CMK (cell line): ENCODE measurements around the gene CST6.

Experiments used
- DNase-seq: peaks from one replicate; pipeline ENCODE4 v3.0.0-alpha.2; 2010; ENCODE audit warnings: low read depth

CST6 gene

DNA sequence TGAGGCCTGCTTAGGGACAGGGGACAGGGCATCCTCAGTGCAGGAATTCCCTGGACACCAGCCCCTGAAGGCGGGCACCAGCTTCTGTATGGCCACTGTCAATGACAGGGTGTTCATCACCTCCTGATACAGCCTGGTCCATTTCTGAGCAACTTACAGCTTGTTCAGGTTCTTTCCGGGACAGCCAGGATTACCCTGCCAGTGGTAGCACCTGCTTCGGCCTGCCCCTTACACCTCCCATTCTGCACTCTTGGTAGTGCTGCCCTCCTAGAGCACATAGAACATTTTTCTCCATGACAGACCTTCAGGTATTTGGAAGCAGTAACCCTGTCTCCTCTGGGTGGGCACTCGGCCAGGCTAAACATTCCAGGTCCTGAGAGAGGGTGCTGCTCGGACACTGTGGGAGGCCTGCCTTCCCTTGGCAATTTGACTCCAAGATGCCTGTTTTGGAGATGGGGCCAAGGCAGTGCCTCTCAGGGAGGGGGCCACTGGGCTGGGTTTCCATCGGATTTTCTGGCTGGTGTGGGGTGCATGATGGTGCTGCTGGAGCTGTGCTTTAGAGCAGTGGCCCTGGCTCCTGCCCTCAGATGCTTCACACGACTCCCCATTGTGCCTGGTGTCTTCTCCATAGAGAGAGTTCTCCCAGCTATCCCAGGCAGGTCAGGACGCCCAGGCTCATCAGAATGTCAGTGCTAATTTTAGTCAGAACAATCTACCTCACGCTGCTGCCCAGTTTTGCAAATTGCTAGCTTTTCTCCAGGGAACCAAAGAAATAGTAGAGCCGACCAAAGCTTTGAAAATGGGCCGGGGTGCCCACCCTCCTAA is 35.9 kb downstream of the CST6 start:
- no peak for DNase-seq

DNA sequence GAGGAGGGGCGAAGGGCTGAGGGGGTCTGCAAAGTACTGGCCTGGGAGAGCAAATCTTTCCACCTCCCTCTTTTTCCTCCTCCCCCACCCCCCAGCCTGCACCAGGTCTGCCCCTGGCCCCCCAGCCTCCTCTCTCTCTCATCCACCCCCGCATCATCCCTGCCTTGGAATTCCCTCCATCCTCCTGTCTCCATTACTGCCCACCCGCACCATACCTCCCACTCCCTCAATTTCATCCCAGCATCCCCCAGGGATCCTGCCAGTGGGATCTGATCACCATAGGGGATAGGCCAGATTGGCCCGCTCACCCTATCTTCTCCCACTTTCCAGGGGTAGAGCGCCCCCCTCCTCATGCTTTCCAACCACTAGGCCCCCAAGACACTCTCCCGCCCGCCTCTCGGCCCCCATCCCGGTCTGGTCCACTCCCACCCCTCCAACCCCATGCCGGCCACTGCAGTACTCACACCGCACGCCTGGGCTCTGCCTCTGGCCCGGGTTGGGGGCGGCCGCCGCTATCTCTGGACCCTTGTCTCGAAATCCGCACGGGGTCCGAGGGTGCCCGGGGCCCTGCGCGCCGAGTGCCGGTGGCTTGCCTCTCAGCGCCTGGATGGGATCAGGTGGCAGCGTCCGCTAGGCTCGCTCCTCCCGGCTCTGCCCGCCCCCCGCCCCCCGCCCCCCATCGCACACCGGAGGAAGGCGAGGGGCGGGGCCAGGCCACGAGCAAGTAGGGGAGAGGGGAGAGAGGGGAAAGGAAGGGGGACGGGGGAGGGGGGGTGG is 36.9 kb downstream of the CST6 start, which contains the start of gene GAL3ST3:
GAL3ST3 (minus strand) TSS at position 615 of the 777 bp plus-strand sequence. CDS start 3,746 bp downstream, outside the sequence.
- no peak for DNase-seq

DNA sequence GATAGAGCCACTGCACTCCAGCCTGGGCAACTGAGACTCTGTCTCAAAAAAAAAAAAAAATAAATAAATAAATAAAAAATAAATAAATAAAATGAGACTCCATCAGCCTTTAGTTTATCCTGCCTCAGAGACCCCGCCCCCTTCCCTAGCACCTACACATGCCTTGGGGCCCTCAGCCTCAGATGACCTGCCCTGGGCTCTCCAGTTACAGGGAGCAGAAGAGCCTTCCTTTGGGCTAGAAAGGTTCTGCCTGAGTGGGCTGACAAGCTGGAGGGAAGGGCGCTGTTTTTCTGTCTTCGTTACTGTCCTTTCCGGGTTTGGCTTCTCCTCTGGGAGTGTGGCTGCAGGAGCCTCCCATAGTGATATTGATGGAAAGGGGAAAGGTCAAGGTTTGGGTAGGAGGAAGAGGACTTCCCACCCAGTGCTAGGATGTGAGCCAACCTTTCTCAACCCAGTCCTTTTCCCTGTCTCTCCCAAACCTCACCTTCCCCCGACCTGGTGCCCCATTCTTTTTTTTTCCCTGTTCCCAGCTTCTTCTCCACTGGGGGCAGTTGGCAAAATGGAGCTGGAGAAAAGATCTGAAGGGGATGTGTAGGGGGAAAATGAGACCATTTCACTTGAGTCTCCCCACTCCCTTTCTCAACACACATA is 38.9 kb downstream of the CST6 start:
- no peak for DNase-seq

DNA sequence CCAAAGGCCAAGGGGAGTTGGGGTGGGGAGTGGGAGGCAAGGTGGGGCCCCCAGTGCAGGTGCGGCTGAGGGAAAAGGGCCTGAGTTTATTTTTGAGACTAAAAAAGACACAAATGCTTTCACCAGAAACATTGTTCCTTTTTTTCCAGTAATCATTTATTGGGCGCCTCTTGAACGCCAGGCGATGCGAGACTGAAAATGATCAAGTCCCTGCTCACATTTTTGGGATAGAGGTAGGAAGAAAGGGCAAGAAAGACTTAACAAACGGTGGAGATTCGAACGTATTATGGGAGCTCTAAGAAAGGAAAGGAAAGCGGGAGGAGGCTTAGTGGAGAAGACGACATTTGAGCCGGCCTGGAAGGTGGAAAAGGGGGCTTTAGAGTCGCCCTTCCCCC is 39.6 kb downstream of the CST6 start:
- DNase-seq: no peak

DNA sequence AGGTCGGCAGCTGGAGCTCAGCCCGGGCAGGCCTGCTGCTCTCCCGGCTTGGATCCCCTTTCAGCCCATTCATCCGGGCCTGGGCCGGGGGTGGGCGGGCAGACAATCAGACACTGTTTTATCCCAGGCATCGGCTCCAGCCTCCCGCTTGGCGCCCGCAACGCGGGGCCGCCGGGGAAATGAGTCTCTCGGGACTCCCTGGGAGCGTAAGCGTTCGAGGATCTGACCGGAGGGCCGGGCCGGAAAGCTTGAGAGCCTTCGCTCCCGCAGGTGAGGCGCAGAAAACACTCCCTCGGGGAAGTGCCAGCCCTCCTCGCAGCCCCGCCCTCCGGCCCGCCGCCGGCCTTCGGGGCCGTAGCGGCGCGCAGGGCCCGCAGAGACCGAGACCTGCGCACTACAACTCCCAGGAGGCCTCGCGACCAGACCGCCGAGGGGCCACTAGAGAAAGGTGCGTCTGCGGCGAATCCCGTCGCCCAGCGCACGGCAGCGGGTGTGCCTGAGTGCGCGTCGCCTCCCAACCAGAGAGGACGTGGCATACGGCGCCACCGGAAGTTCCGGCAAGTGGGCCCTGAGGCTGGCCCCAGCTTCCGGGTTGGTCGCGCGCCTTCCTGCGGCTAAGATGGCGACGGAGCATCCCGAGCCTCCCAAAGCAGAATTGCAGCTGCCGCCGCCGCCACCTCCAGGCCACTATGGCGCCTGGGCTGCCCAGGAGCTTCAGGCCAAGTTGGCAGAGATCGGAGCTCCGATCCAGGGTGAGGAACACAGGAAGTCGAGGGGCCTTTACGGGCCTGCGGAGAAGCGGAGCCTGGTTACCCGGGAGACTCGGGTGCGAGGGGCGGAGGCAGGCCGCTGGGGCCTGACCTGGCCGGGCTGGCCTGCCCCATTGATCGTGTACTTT is 40.2 kb downstream of the CST6 start, which contains the start of gene SF3B2:
SF3B2 (plus strand) TSS at position 599 of the 898 bp plus-strand sequence; CDS start at position 620, 21 bp downstream.
- DNase-seq: peak; percentile 99

DNA sequence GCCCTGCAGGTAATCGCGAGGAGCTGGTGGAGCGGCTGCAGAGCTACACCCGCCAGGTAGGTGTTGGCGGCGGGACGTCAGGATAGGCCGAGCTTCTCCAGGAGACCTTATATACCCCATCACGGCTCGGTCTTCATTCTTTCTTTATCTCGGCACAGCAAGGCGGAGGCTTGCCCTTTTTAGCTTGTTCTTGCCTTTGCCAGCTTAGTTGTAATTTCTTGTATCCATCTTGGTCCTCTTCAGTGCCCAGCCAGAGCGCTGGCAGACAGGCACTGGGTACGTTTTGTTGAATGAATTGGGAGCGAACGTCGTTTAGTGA is 40.8 kb downstream of the CST6 start:
- no peak for DNase-seq

DNA sequence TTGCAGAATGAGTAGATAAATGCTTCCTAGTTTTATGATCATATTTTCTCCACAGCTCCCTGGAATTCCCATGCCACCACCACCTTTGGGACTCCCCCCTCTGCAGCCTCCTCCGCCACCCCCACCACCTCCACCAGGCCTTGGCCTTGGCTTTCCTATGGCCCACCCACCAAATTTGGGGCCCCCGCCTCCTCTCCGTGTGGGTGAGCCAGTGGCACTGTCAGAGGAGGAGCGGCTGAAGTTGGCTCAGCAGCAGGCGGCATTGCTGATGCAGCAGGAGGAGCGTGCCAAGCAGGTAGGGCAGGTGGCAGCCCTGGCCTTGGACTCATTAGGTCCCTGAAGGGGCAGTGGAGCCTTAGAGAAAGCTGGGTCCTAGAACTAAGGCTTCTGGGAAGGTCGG is 43.2 kb downstream of the CST6 start:
- DNase-seq: no peak

DNA sequence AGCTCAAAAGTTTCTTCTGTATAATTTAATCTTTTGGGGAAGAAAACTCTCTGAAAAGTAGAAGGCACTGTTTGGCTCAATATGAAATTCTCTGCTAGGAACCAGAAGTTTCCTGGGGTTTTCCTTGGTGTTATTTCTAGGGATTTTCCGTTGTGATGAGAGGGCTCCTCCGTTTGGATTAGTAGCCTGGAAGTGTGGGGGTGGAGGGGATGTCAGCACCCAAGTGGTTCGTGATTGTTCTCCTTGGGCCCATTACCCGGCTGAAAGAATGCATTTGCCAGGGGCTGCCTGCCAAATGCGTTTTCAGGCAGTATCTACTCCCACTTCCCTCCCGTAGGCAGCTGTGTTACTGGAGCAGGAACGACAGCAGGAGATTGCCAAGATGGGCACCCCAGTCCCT is 44.7 kb downstream of the CST6 start:
- DNase-seq: no peak

DNA sequence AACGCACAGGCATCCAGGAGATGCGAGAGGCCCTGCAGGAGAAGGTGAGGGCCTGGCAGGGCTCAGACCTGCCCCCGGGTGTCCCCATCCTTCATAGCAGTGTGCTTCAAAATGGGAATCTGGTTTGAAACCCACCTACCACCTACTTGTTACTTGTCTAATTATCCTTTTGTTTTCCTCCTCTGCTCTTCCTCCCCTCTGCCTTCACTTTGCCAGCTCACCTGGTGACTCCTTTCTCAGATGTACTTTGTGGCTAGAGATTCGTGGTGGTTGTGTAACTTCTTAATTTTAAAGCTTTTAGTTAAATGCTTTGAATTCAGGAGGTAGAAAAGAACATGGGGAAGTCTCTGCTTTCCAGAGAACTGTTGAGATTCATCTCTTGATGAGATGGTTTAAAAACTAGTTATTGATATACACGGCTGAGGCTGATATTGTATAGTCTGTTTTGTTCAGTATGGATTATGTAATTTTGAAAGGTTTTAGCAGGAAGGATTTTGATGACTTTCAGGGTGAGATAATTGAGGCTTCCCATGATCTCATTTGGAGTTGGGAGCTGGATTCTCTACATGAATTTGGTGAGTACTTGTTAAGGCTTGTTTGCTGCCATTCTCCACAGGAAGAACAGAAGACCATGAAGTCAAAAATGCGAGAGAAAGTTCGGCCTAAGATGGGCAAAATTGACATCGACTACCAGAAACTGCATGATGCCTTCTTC is 48.3 kb downstream of the CST6 start:
- no peak for DNase-seq

DNA sequence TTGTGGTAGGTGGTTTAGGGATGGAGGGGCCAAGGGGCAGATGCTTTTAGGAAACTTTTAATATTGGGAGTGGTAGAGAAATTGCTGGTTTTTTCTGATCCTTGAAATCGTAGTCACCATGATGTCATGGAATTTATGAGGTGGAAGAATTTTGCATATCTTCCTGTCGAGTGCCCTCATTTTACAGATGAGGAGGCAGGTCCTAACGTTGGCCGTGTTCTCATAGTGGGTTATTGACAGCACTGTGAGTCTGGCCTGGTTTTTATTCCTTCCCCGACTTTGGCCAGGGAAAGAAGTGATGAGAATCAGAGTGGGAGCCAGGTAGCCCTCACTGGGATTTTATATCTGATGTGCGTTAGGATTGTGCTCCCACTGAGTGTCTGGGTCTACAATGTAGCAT is 49.5 kb downstream of the CST6 start:
- DNase-seq: no peak

DNA sequence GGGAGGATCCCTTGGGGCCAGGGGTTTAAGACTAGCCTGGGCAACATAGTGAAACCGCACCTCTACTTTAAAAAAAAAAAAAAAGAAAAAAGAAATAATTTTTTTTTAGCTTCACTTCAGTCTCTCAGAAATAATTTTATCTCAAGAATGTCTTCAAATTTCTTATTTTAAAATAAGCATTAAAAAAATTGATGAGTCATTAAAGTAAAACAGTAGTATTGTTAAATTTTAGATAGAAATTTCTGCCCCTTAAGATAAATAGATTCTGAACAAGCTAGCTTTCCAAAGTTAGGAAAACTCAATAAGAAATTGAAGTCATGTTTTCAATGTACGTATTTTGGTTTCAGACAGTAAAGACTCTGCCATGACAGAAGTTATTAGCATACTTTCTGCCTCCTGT is 50.6 kb downstream of the CST6 start:
- no peak for DNase-seq
